ENCODE results near the gene GEMIN5. TPM values are rescaled to one million over a fixed set of nuclear protein-coding genes. Genes with fewer than 3 reads are reported as not detected.
A peak's percentile ranks its signal among the peaks of the same experiment; 100 is the strongest.

GEMIN5 gene
- total and polyA plus RNA-seq, 2 of the 4 experiments (the other 2 are of a cell fraction): 9.0 to 31.5 TPM

GRCh38 chr5:154857530-154858296, 80.3 kb downstream of the GEMIN5 start:
- peak overlapping the region; percentile 82 to 100 for H4K8ac ChIP-seq (ENCODE audit: low read depth in 2 of 2, low read length in 2 of 2)
- peaks cover 2% of the 10 kb centered on the region for H4K20me1 ChIP-seq (ENCODE audit: insufficient read depth, low read length)
- H3K4me2 ChIP-seq (ENCODE audit: low read depth, low read length): peak overlapping the region; percentile 98
- peak overlapping the region; percentile 99 for H3K56ac ChIP-seq (ENCODE audit: extremely low read depth, insufficient read depth, low read length)
- in situ Hi-C loops (cut with MboI; ENCODE audit: low sequenced_read_pairs) (no loop called here), intact Hi-C loops (cut with micrococcal nuclease) (loop anchor here (2.0 to 5.0 kb wide), 4 partner anchors 63 to 665 kb away; partner anchors contain the start of genes GALNT10, GEMIN5 and LARP1), dilution Hi-C loops (cut with HindIII; ENCODE audit: low sequenced_read_pairs, unreplicated experiment) (no loop called here)
- H4K5ac ChIP-seq (ENCODE audit: low read depth, low read length): peak overlapping the region; percentile 91
- peak overlapping the region; percentile 99 for H3K4ac ChIP-seq (ENCODE audit: low read depth, low read length)
- H2BK5ac ChIP-seq (ENCODE audit: low read depth, low read length, poor library complexity, severe bottlenecking): peak overlapping the region; percentile 97
- H2BK15ac ChIP-seq (ENCODE audit: low read depth, low read length): peak overlapping the region; percentile 100; the same call in 2 of the 3 replicates
- H2AFZ ChIP-seq (replicated peaks; ENCODE audit: low read length, poor library complexity): peak overlapping the region; percentile 100
- H3K9me1 ChIP-seq (ENCODE audit: insufficient read depth, low read length): no peaks in the 10 kb centered on the region
- no peaks in the 10 kb centered on the region for H3K27me3 ChIP-seq (ENCODE audit: control insufficient read depth, insufficient read depth, low read length)
- DNase-seq: peak; percentile 96
- peak overlapping the region; percentile 90 for H3K18ac ChIP-seq (ENCODE audit: low read depth, low read length)
- peak overlapping the region; percentile 100 for H3K14ac ChIP-seq (replicated peaks; ENCODE audit: low read depth, low read length)
- H2AK5ac ChIP-seq (ENCODE audit: low read depth, low read length): peak overlapping the region; percentile 90; the same call in 1 of the 2 replicates
- peak overlapping the region; percentile 100 for H4K91ac ChIP-seq (ENCODE audit: insufficient read depth, low read depth, low read length)
- H2AK9ac ChIP-seq (replicated peaks; ENCODE audit: low read depth, low read length, poor library complexity): peak overlapping the region; percentile 98
- peak; percentile 81 for ATAC-seq (ENCODE audit: low read depth)
- H3K4me3 ChIP-seq (ENCODE audit: insufficient read depth, low read depth, low read length): peak overlapping the region; percentile 61
- H3K9ac ChIP-seq (ENCODE audit: low read depth, low read length): peak overlapping the region; percentile 91
- 0% methylated on average over 16 of the region's 59 CpGs; no CpG with 5 or more reads in 1 of the 2 experiments for WGBS, 2 experiments (ENCODE audit: extremely low coverage in 2 of 2, insufficient read length in 1 of 2)
- ChIA-PET POLR2A (ENCODE audit: unreplicated experiment) (interaction anchor here (0.6 kb wide), 1 partner anchor 175 kb away, joined by 7 read pairs; no protein-coding TSS in a partner anchor), CTCF (interaction anchor here (1.1 kb wide), 1 partner anchor 207 kb away, joined by 4 read pairs; no protein-coding TSS in a partner anchor)
- no TSS peak for BruUV-seq (replicated peaks)
- H3K9me3 ChIP-seq (ENCODE audit: control insufficient read depth, insufficient read depth, low read length): no peaks in the 10 kb centered on the region
- H3K27ac ChIP-seq (ENCODE audit: insufficient read depth, low read length): peak overlapping the region; percentile 94
- H3K23ac ChIP-seq (ENCODE audit: low read depth, low read length): peak overlapping the region; percentile 100
- H2BK120ac ChIP-seq (ENCODE audit: low read depth, low read length): peak overlapping the region; percentile 99
- peaks cover 4 to 20% of the 10 kb centered on the region in 2 experiments for H3K79me1 ChIP-seq (ENCODE audit: low read depth in 1 of 2, low read length in 2 of 2)
- peak overlapping the region; percentile 96 for H2BK20ac ChIP-seq (ENCODE audit: low read depth, low read length)
- peaks cover 1% of the 10 kb centered on the region; the same call in 1 of the 2 replicates for H3K4me1 ChIP-seq (ENCODE audit: control insufficient read depth, insufficient read depth, low read length)
- H3K36me3 ChIP-seq (ENCODE audit: control insufficient read depth, insufficient read depth, low read length): no peaks in the 10 kb centered on the region
- no peak for TF ChIP-seq NFE2L2 (IDR thresholded peaks at IDR 0.05; ENCODE audit: low read depth, low read length)
- TF ChIP-seq POLR2A (IDR thresholded peaks at IDR 0.05; ENCODE audit: low read depth, low read length): peak; percentile 80
- TF ChIP-seq BHLHE40 (IDR thresholded peaks at IDR 0.05; ENCODE audit: low read depth, low read length): no peak
- no peak for TF ChIP-seq CEBPB (IDR thresholded peaks at IDR 0.05; ENCODE audit: low read depth, low read length)
- TF ChIP-seq ELK1 (IDR thresholded peaks at IDR 0.05; ENCODE audit: borderline replicate concordance, low read depth, low read length): no peak
- no peak for TF ChIP-seq RFX5 (IDR thresholded peaks at IDR 0.05; ENCODE audit: low read depth, low read length)
- peak; percentile 98 for TF ChIP-seq MXI1 (IDR thresholded peaks at IDR 0.05; ENCODE audit: borderline replicate concordance, low read depth, low read length)
- no peak for TF ChIP-seq FOS (IDR thresholded peaks at IDR 0.05; ENCODE audit: low read depth, low read length)
- peak; percentile 4; the same call in 1 of the 2 replicates for TF ChIP-seq MAZ (IDR thresholded peaks at IDR 0.05; ENCODE audit: borderline replicate concordance, low read depth, low read length)
- no peak for TF ChIP-seq RAD21 (IDR thresholded peaks at IDR 0.05; ENCODE audit: low read length)
- TF ChIP-seq USF2 (IDR thresholded peaks at IDR 0.05; ENCODE audit: low read depth, low read length): no peak
- no peak for TF ChIP-seq CHD1 (IDR thresholded peaks at IDR 0.05; ENCODE audit: low read depth, low read length)
- TF ChIP-seq CTCF (conservative IDR thresholded peaks at IDR 0.05; ENCODE audit: low read depth, low read length): 0 out of 2 replicates have a peak, but pooled peaks have one; percentile 0
- TF ChIP-seq SMC3 (IDR thresholded peaks at IDR 0.05; ENCODE audit: low read depth, low read length): no peak

Data from IMR-90 (cell line).